CD8-positive, alpha-beta memory T cell (primary cell): ENCODE measurements around the gene GPRASP2. TPM values are rescaled to one million over a fixed set of nuclear protein-coding genes. Genes with fewer than 3 reads are reported as not detected.
A peak's percentile ranks its signal among the peaks of the same experiment; 100 is the strongest.
"Not testable (repeated sequence)": the region's sequence is repeated elsewhere in the genome, so short reads cannot be mapped to it uniquely, and the experiment has no call there.

Experiments used
- CTCF ChIA-PET: fragments of 350-600 bp; sonication (Branson Sonifier 250); formaldehyde crosslinking; loops from one replicate; lab custom pipeline; 2021; ENCODE audit warnings: antibody characterized with exemption; lab: Charles Lee
- POLR2A ChIA-PET: fragments of 350-600 bp; sonication (Branson Sonifier 250); formaldehyde crosslinking; loops from one replicate; lab custom pipeline; 2021; ENCODE audit warnings: antibody characterized with exemption; lab: Charles Lee
- DNase-seq, 5 donors: peaks; one replicate each; pipeline versions ENCODE4 v3.0.0 to v3.0.0-alpha.2; 2020 to 2022; ENCODE audit warnings: mixed read lengths in 1 of 5
- H3K27ac ChIP-seq: one replicate; pipeline ENCODE4 v1.7.0; 2013; ENCODE audit warnings: low read depth, mild to moderate bottlenecking, low read length, moderate library complexity
- H3K27me3 ChIP-seq: 2 replicates; pipeline ENCODE4 v1.7.0; 2013; ENCODE audit warnings: low read length, mild to moderate bottlenecking; ENCODE audit not compliant: insufficient read depth, poor library complexity, severe bottlenecking
- H3K36me3 ChIP-seq: 2 replicates; pipeline ENCODE4 v1.7.0; 2013; ENCODE audit warnings: mild to moderate bottlenecking, low read length, moderate library complexity; ENCODE audit not compliant: insufficient read depth
- H3K4me1 ChIP-seq: 2 replicates; pipeline ENCODE4 v1.7.0; 2013; ENCODE audit warnings: mild to moderate bottlenecking, low read length, moderate library complexity; ENCODE audit not compliant: insufficient read depth
- H3K4me3 ChIP-seq: 2 replicates; pipeline ENCODE4 v1.7.0; 2013; ENCODE audit warnings: mild to moderate bottlenecking, low read length
- H3K9me3 ChIP-seq: 2 replicates; pipeline ENCODE4 v1.7.0; 2013; ENCODE audit warnings: mild to moderate bottlenecking, low read length
- H3K27ac Mint-ChIP-seq, 8 donors: one replicate each; pipeline ENCODE4 v1.8.0; 2020 to 2021; ENCODE audit warnings: mixed read lengths in 8 of 8, mild to moderate bottlenecking in 6 of 8, inconsistent platforms in 3 of 8, moderate library complexity in 3 of 8
- H3K27me3 Mint-ChIP-seq, 2 donors: one replicate each; pipeline ENCODE4 v1.8.0; 2020 to 2021; ENCODE audit warnings: mixed read lengths in 2 of 2, mild to moderate bottlenecking in 1 of 2, moderate library complexity in 1 of 2
- H3K36me3 Mint-ChIP-seq, 3 donors: one replicate each; pipeline ENCODE4 v1.8.0; 2020 to 2021; ENCODE audit warnings: mixed read lengths in 3 of 3, inconsistent platforms in 1 of 3, mild to moderate bottlenecking in 1 of 3
- H3K4me1 Mint-ChIP-seq, 3 donors: one replicate each; pipeline ENCODE4 v1.8.0; 2020 to 2021; ENCODE audit warnings: mixed read lengths in 3 of 3, inconsistent platforms in 1 of 3, mild to moderate bottlenecking in 1 of 3
- H3K4me3 Mint-ChIP-seq, 7 donors: one replicate each; pipeline ENCODE4 v1.8.0; 2020 to 2021; ENCODE audit warnings: mixed read lengths in 7 of 7, mild to moderate bottlenecking in 6 of 7, moderate library complexity in 4 of 7, inconsistent platforms in 2 of 7
- H3K9me3 Mint-ChIP-seq, 5 donors: one replicate each; pipeline ENCODE4 v1.8.0; 2020 to 2022; ENCODE audit warnings: mixed read lengths in 5 of 5, mild to moderate bottlenecking in 3 of 5, moderate library complexity in 2 of 5, inconsistent platforms in 1 of 5
- polyA plus RNA-seq: library from polyadenylated mRNA; unstranded; fragments of 300-500 nt; fragmentation: Illumina TruSeq; gene quantifications from one replicate; pipeline ENCODE4 v1.2.3, GENCODE V29; 2021
- total RNA-seq, 2 experiments: library from RNA; stranded (reverse); gene quantifications; one replicate each; pipeline ENCODE4 v1.2.3, GENCODE V29; 2021

Gene GPRASP2
- total and polyA plus RNA-seq, 3 experiments from 2014 or later: 0.37 to 1.0 (median 0.47) TPM

DNA sequence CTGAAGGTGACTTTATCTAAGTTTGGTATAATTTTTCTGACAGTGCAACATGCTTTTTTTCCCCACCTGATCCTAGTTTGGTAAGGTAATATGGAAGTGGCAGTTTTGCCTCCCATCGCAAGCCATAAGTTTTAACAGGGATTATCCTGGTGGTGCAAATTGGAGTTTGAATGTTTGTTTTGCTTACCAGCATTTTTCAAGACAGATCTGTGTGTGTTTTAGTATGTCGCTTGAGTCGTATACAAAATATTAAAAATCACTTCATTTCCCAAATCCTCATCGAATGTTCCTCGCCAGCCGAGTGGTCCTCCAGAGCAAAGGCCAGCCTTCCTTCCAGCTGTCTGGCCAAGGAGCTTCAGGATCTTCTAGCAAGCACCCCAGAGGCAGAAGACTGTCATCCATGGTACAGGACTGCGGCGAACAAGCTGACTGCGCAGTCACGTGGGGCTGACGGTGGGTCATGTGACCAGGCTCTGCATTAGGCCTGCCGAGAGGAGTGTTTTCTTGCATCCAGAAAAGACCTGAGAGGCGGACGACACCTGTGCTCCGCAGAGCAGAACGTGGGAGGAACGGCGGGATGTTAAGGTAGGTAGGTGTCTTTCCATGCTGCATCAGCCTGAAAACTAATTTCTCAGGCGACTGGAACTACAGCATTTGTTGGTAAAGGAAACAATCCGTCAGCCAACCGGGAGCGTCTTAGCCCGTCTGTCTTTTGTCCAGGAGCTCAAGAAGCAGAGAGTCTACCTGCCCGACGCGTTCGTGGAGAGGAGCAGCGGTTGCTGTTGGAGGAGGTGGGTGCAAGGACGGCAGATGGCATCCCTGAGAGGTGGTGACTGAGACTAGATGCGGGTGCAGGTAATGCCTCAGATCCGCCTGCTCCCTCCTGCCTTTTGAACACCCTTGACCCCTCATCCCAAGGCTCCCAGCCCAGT lies 8.3 kb downstream of the GPRASP2 start, which contains the start of gene GPRASP3:
TSS of gene GPRASP3 (plus strand) at position 507 of the 932 bp plus-strand sequence. CDS start 28,253 bp downstream, outside the sequence.
- Mint-ChIP-seq H3K4me1 (peaks cover 12 to 17% (median 17%) of the 10 kb centered on the region in 3 donors), H3K36me3 (peaks cover 0 to 1% (median 0%) of the 10 kb centered on the region in 3 donors), H3K9me3 (peaks cover 0 to 2% (median 0%) of the 10 kb centered on the region in 5 donors), H3K4me3 (peak within 1 kb of the TSS; percentile 86 to 92 (median 91)), H3K27ac (peak within 1 kb of the TSS in 7 of 8 donors; percentile 5 to 98 (median 82)), H3K27me3 (peaks cover 0 to 2% of the 10 kb centered on the region in 2 donors)
- no peak within 1 kb of the TSS for H3K27ac ChIP-seq
- H3K4me3 ChIP-seq: peak within 1 kb of the TSS; percentile 53
- ChIA-PET CTCF (no interaction called here), POLR2A (interaction anchor here (1.3 kb wide), 1 partner anchor 121 kb away, joined by 3 read pairs; the partner anchor contains the start of gene ARMCX5)
- H3K36me3 ChIP-seq: no peaks in the 10 kb centered on the region
- no peaks in the 10 kb centered on the region for H3K27me3 ChIP-seq
- H3K4me1 ChIP-seq: no peaks in the 10 kb centered on the region
- peak; percentile 49 to 77 (median 56) for DNase-seq
- no peaks in the 10 kb centered on the region for H3K9me3 ChIP-seq

DNA sequence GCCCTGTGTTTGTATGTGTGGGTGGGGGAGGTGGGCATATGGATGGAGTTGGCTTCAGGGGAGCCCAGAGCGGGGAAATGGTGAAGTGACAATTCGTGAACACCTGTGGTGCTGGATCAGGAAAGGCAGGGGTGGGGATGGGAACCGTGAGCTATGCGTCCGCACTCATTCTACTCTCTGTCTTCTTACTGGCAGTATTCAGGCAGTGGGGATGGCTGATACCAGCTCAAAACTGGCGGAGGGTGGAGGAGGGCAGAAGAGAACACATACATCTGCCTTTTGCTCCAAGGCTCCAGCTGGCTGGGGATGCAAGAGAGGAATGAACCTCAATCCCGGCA lies 8.9 kb downstream of the GPRASP2 start:
- H3K27ac ChIP-seq, H3K27me3 ChIP-seq, CTCF ChIA-PET, DNase-seq, H3K9me3 ChIP-seq, H3K36me3 Mint-ChIP-seq, H3K27me3 Mint-ChIP-seq, H3K4me1 ChIP-seq, H3K9me3 Mint-ChIP-seq, H3K36me3 ChIP-seq: not testable (repeated sequence)
- Mint-ChIP-seq H3K4me1 (peaks cover 12 to 17% (median 17%) of the 10 kb centered on the region in 3 donors), H3K27ac (peak overlapping the region in 1 of 8 donors; percentile 94), H3K4me3 (peak overlapping the region; percentile 86 to 92 (median 91))
- peak overlapping the region; percentile 53 for H3K4me3 ChIP-seq
- POLR2A ChIA-PET: interaction anchor here (1.3 kb wide), 1 partner anchor 122 kb away, joined by 3 read pairs; the partner anchor contains the start of gene ARMCX5

- peaks cover 0 to 2% (median 0%) of the 10 kb centered on the region in 5 donors for H3K9me3 Mint-ChIP-seq
These were observed 11.2 kb downstream of the GPRASP2 start for GRCh38 chrX:102723456-102723855.

DNA sequence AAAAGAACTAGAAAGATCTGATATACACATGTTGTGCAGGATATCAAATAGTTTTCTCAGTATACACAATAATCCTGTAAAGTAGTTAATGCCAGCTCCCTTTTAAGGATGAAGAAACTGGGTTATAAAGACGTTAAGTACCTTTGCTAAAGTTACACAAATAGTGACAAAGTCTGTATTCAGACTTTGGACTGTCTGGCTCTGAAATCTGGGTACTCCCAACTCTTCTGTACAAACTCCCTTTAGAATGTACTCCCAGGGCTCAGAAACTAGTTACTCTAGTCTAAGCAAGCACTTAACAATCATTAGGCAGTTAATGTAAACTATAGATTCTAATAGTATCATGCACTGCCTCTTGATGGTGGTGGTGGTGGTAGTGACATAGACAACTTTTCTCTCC lies 15.5 kb downstream of the GPRASP2 start:
- Histone ChIP-seq H3K27me3 (no peaks in the 10 kb centered on the region), H3K27ac (no peak overlapping the region), H3K36me3 (no peaks in the 10 kb centered on the region), H3K4me1 (no peaks in the 10 kb centered on the region), H3K4me3 (no peak overlapping the region), H3K9me3 (no peaks in the 10 kb centered on the region)
- H3K36me3 Mint-ChIP-seq: peaks cover 0 to 3% (median 2%) of the 10 kb centered on the region in 3 donors
- ChIA-PET CTCF (no interaction called here), POLR2A (no interaction called here)
- H3K4me3 Mint-ChIP-seq: no peak overlapping the region
- no peak overlapping the region for H3K27ac Mint-ChIP-seq
- H3K27me3 Mint-ChIP-seq: peaks cover 0 to 2% of the 10 kb centered on the region in 2 donors
- no peaks in the 10 kb centered on the region for H3K9me3 Mint-ChIP-seq
- DNase-seq: no peak
- no peaks in the 10 kb centered on the region for H3K4me1 Mint-ChIP-seq

More at GRCh38 chrX:102723456-102723855, 11.2 kb downstream of the GPRASP2 start:
- Mint-ChIP-seq H3K4me1 (peaks cover 12 to 17% (median 17%) of the 10 kb centered on the region in 3 donors), H3K4me3 (peak overlapping the region in 1 of 7 donors; percentile 34), H3K27ac (no peak overlapping the region), H3K27me3 (no peaks in the 10 kb centered on the region), H3K36me3 (peaks cover 0 to 3% (median 0%) of the 10 kb centered on the region in 3 donors)
- ChIA-PET CTCF (interaction anchor here (1.5 kb wide), 1 partner anchor 14 kb away, joined by 3 read pairs; no protein-coding TSS in a partner anchor), POLR2A (no interaction called here)
- Histone ChIP-seq H3K9me3 (no peaks in the 10 kb centered on the region), H3K27me3 (no peaks in the 10 kb centered on the region), H3K4me1 (no peaks in the 10 kb centered on the region), H3K36me3 (no peaks in the 10 kb centered on the region), H3K4me3 (no peak overlapping the region), H3K27ac (no peak overlapping the region)
- DNase-seq: no peak

GRCh38 chrX:102728646-102729045 lies 16.4 kb downstream of the GPRASP2 start:
- no peak for DNase-seq
- no peaks in the 10 kb centered on the region for H3K9me3 Mint-ChIP-seq
- Histone ChIP-seq H3K4me3 (no peak overlapping the region), H3K9me3 (no peaks in the 10 kb centered on the region), H3K27ac (no peak overlapping the region), H3K4me1 (no peaks in the 10 kb centered on the region), H3K36me3 (no peaks in the 10 kb centered on the region), H3K27me3 (no peaks in the 10 kb centered on the region)
- peaks cover 0 to 3% (median 2%) of the 10 kb centered on the region in 3 donors for H3K36me3 Mint-ChIP-seq
- no peak overlapping the region for H3K27ac Mint-ChIP-seq
- ChIA-PET CTCF (no interaction called here), POLR2A (no interaction called here)
- no peak overlapping the region for H3K4me3 Mint-ChIP-seq
- peaks cover 0 to 2% of the 10 kb centered on the region in 2 donors for H3K27me3 Mint-ChIP-seq
- no peaks in the 10 kb centered on the region for H3K4me1 Mint-ChIP-seq

GRCh38 chrX:102739657-102740056 lies 27.4 kb downstream of the GPRASP2 start:
- no peak overlapping the region for H3K27ac ChIP-seq
- H3K9me3 ChIP-seq: no peaks in the 10 kb centered on the region
- H3K4me1 ChIP-seq: no peaks in the 10 kb centered on the region
- no peak overlapping the region for H3K4me3 ChIP-seq
- Mint-ChIP-seq H3K27me3 (peaks cover 0 to 4% of the 10 kb centered on the region in 2 donors), H3K36me3 (peaks cover 0 to 1% (median 0%) of the 10 kb centered on the region in 3 donors), H3K27ac (no peak overlapping the region), H3K4me1 (no peaks in the 10 kb centered on the region), H3K9me3 (no peaks in the 10 kb centered on the region), H3K4me3 (no peak overlapping the region)
- H3K36me3 ChIP-seq: no peaks in the 10 kb centered on the region
- no peak for DNase-seq
- H3K27me3 ChIP-seq: no peaks in the 10 kb centered on the region
- POLR2A ChIA-PET: no interaction called here
- CTCF ChIA-PET: no interaction called here

DNA sequence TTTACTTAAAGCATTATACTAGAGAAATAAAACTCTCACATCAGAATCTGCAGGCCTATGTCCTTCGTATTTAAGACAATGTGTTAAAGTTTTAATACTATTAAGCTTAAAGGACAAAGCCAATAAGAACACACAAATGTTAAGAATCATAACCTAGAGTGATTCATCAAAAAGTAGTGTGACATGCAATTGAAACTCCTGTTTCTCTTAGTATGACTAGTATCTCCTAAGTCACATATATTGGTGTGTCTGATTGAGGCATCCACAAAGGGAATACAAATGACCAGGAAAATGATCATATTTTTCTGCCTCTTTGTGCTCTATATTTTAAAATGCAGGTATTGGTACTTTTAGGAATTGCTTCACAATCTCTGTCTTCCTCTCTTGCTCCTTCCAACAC lies 32.1 kb downstream of the GPRASP2 start:
- H3K27ac ChIP-seq: no peak overlapping the region
- no peaks in the 10 kb centered on the region for H3K9me3 ChIP-seq
- CTCF ChIA-PET: no interaction called here
- H3K4me3 ChIP-seq: no peak overlapping the region
- POLR2A ChIA-PET: no interaction called here
- Mint-ChIP-seq H3K4me3 (peak overlapping the region in 2 of 7 donors; percentile 57 to 58), H3K36me3 (peaks cover 0 to 1% (median 0%) of the 10 kb centered on the region in 3 donors), H3K27me3 (peaks cover 0 to 2% of the 10 kb centered on the region in 2 donors), H3K9me3 (no peaks in the 10 kb centered on the region), H3K27ac (no peak overlapping the region), H3K4me1 (peaks cover 0 to 5% (median 0%) of the 10 kb centered on the region in 3 donors)
- DNase-seq: no peak
- H3K36me3 ChIP-seq: no peaks in the 10 kb centered on the region
- H3K27me3 ChIP-seq: no peaks in the 10 kb centered on the region
- no peaks in the 10 kb centered on the region for H3K4me1 ChIP-seq

GRCh38 chrX:102745513-102745856 lies 33.2 kb downstream of the GPRASP2 start:
- no peak overlapping the region for H3K27ac Mint-ChIP-seq
- H3K36me3 Mint-ChIP-seq: peaks cover 0 to 1% (median 0%) of the 10 kb centered on the region in 3 donors
- no peaks in the 10 kb centered on the region for H3K9me3 ChIP-seq
- H3K27me3 ChIP-seq: no peaks in the 10 kb centered on the region
- CTCF ChIA-PET: no interaction called here
- H3K36me3 ChIP-seq: no peaks in the 10 kb centered on the region
- peak overlapping the region; percentile 58 to 90 (median 82) for H3K4me3 Mint-ChIP-seq
- no peaks in the 10 kb centered on the region for H3K9me3 Mint-ChIP-seq
- no peak for DNase-seq
- POLR2A ChIA-PET: no interaction called here
- H3K4me1 Mint-ChIP-seq: peaks cover 0 to 5% (median 0%) of the 10 kb centered on the region in 3 donors
- no peak overlapping the region for H3K4me3 ChIP-seq
- no peak overlapping the region for H3K27ac ChIP-seq
- no peaks in the 10 kb centered on the region for H3K4me1 ChIP-seq
- H3K27me3 Mint-ChIP-seq: peaks cover 0 to 3% of the 10 kb centered on the region in 2 donors
